HepG2 (cell line): ENCODE measurements around the gene ACBD7. TPM values are rescaled to one million over a fixed set of nuclear protein-coding genes. Genes with fewer than 3 reads are reported as not detected.
A peak's percentile ranks its signal among the peaks of the same experiment; 100 is the strongest.

ENCODE experiments used
- EED ChIP-seq: sonication (generic); formaldehyde crosslinking; IDR thresholded peaks from 2 replicates; pipeline ENCODE4 v1.5.0; 2020; ENCODE audit warnings: mild to moderate bottlenecking, missing genetic modification reagents
- HMG20A ChIP-seq: IDR thresholded peaks from 2 replicates; pipeline ENCODE4 v1.6.1; 2016; ENCODE audit warnings: borderline replicate concordance
- KLF6 ChIP-seq: IDR thresholded peaks from 2 replicates; pipeline ENCODE4 v1.8.0; 2016; ENCODE audit warnings: missing biosample characterization, missing genetic modification reagents
- MTF1 ChIP-seq: sonication (generic); formaldehyde crosslinking; IDR thresholded peaks from 2 replicates; pipeline ENCODE4 v1.5.0; 2020; ENCODE audit warnings: missing genetic modification reagents
- PCBP2 ChIP-seq: fragments of 200-400 bp; formaldehyde crosslinking; optimal IDR thresholded peaks from 2 replicates; pipeline ENCODE3; 2018; ENCODE audit warnings: low read length, low read depth; ENCODE audit not compliant: poor library complexity, severe bottlenecking
- TARDBP ChIP-seq: sonication (generic); formaldehyde crosslinking; IDR thresholded peaks from 2 replicates; pipeline ENCODE4 v1.8.0; 2022; ENCODE audit warnings: mild to moderate bottlenecking, missing genetic modification reagents
- ZBTB20 ChIP-seq: sonication (generic); formaldehyde crosslinking; IDR thresholded peaks from 2 replicates; pipeline ENCODE4 v1.8.1; 2023; ENCODE audit warnings: missing genetic modification reagents, low read depth, mild to moderate bottlenecking, borderline replicate concordance
- ZFAT ChIP-seq: sonication (generic); formaldehyde crosslinking; conservative IDR thresholded peaks from 2 replicates; pipeline ENCODE4 v1.8.1; 2023; ENCODE audit warnings: missing genetic modification reagents, inconsistent platforms
- ZNF253 ChIP-seq: sonication (generic); formaldehyde crosslinking; IDR thresholded peaks from 2 replicates; pipeline ENCODE4 v1.8.0; 2022; ENCODE audit warnings: mild to moderate bottlenecking, missing genetic modification reagents, borderline replicate concordance
- ZNF350 ChIP-seq: sonication (generic); formaldehyde crosslinking; IDR thresholded peaks from 2 replicates; pipeline ENCODE4 v1.4.0; 2020; ENCODE audit warnings: mild to moderate bottlenecking, low read depth, missing genetic modification reagents, borderline replicate concordance
- ZNF589 ChIP-seq: sonication (generic); formaldehyde crosslinking; conservative IDR thresholded peaks from 2 replicates; pipeline ENCODE4 v1.8.0; 2022; ENCODE audit warnings: mild to moderate bottlenecking, moderate library complexity, missing genetic modification reagents
- polyA plus RNA-seq, 8 experiments: library from polyadenylated mRNA; depleted of rRNA in 3 of 8; stranded (reverse) in 7 of 8; unstranded in 1 of 8; fragments of >200 nt; fragmentation: Illumina TruSeq in 4 of 8; extraction: Trizol in 4 of 8; gene quantifications; 2 replicates each; pipeline versions ENCODE4 v1.2.1 to v1.2.3, GENCODE V29; 2011 to 2016; ENCODE audit warnings: low read depth in 4 of 8, missing spikeins in 1 of 8, mixed read lengths in 1 of 8; ENCODE audit not compliant: insufficient read depth in 1 of 8
- total RNA-seq, 5 experiments: library from RNA; depleted of rRNA; stranded (reverse); fragments of >200 nt; fragmentation: Illumina TruSeq; extraction: Trizol; gene quantifications; 2 replicates each; pipeline ENCODE4 v1.2.3, GENCODE V29; 2016; ENCODE audit warnings: low read depth in 1 of 5
- TF ChIP-seq, protein P1 (sequence below): sonication (generic); formaldehyde crosslinking; IDR thresholded peaks from 2 replicates; pipeline ENCODE4 v1.5.1; 2020; ENCODE audit warnings: mild to moderate bottlenecking, missing genetic modification reagents, borderline replicate concordance
- TF ChIP-seq, protein P2 (sequence below): sonication (generic); formaldehyde crosslinking; IDR thresholded peaks from 2 replicates; pipeline ENCODE4 v1.5.0; 2020; ENCODE audit warnings: mild to moderate bottlenecking, missing genetic modification reagents, moderate library complexity
- TF ChIP-seq, protein P3 (sequence below): IDR thresholded peaks from 2 replicates; pipeline ENCODE4 v1.6.1; 2012; ENCODE audit warnings: low read length, improper control_type of control experiment
- TF ChIP-seq, protein P4 (sequence below): sonication (generic); formaldehyde crosslinking; IDR thresholded peaks from 2 replicates; pipeline ENCODE4 v1.5.0; 2020; ENCODE audit warnings: mild to moderate bottlenecking, missing genetic modification reagents

The ACBD7 gene
- total and polyA plus RNA-seq, 2 of the 13 experiments (the other 11 are each of a cell fraction or from before 2014, with no cell fraction given) = 1.4 to 2.6 TPM

DNA sequence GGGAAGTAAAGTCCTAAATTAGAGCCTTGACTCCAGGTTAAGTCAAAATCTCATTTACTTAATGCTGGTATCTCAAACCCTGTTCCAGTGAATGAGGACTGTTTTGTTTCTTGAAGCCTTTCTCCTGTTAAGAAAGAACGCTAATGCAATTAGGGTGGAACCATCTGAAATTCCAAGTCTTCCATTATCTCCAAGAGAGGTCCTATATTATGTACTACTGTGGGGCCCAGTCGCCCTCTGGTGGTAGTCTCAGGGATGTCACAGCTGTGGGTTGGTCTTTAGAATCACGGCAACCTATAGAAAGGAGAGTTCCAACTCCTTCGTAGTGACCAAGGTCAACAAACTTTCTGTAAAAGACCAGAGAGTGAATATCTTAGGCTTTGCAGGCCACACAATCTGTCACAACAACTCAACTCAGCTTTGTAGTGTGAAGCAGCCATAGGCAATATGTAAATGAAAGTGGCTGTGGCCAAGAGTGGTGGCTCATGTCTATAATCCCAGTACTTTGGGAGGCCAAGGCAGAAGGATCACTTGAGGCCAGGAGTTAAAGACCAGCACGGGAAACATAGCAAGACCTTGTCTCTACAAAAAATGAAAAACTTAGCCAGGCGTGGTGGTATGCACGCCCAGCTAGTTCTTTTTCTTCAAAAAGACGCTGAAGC lies 17.9 kb upstream of the ACBD7 start (continued):
- TF ChIP-seq, protein P1, sequence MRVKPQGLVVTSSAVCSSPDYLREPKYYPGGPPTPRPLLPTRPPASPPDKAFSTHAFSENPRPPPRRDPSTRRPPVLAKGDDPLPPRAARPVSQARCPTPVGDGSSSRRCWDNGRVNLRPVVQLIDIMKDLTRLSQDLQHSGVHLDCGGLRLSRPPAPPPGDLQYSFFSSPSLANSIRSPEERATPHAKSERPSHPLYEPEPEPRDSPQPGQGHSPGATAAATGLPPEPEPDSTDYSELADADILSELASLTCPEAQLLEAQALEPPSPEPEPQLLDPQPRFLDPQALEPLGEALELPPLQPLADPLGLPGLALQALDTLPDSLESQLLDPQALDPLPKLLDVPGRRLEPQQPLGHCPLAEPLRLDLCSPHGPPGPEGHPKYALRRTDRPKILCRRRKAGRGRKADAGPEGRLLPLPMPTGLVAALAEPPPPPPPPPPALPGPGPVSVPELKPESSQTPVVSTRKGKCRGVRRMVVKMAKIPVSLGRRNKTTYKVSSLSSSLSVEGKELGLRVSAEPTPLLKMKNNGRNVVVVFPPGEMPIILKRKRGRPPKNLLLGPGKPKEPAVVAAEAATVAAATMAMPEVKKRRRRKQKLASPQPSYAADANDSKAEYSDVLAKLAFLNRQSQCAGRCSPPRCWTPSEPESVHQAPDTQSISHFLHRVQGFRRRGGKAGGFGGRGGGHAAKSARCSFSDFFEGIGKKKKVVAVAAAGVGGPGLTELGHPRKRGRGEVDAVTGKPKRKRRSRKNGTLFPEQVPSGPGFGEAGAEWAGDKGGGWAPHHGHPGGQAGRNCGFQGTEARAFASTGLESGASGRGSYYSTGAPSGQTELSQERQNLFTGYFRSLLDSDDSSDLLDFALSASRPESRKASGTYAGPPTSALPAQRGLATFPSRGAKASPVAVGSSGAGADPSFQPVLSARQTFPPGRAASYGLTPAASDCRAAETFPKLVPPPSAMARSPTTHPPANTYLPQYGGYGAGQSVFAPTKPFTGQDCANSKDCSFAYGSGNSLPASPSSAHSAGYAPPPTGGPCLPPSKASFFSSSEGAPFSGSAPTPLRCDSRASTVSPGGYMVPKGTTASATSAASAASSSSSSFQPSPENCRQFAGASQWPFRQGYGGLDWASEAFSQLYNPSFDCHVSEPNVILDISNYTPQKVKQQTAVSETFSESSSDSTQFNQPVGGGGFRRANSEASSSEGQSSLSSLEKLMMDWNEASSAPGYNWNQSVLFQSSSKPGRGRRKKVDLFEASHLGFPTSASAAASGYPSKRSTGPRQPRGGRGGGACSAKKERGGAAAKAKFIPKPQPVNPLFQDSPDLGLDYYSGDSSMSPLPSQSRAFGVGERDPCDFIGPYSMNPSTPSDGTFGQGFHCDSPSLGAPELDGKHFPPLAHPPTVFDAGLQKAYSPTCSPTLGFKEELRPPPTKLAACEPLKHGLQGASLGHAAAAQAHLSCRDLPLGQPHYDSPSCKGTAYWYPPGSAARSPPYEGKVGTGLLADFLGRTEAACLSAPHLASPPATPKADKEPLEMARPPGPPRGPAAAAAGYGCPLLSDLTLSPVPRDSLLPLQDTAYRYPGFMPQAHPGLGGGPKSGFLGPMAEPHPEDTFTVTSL (CRISPR knock-in tag) = no peak
- TF ChIP-seq, protein P2, sequence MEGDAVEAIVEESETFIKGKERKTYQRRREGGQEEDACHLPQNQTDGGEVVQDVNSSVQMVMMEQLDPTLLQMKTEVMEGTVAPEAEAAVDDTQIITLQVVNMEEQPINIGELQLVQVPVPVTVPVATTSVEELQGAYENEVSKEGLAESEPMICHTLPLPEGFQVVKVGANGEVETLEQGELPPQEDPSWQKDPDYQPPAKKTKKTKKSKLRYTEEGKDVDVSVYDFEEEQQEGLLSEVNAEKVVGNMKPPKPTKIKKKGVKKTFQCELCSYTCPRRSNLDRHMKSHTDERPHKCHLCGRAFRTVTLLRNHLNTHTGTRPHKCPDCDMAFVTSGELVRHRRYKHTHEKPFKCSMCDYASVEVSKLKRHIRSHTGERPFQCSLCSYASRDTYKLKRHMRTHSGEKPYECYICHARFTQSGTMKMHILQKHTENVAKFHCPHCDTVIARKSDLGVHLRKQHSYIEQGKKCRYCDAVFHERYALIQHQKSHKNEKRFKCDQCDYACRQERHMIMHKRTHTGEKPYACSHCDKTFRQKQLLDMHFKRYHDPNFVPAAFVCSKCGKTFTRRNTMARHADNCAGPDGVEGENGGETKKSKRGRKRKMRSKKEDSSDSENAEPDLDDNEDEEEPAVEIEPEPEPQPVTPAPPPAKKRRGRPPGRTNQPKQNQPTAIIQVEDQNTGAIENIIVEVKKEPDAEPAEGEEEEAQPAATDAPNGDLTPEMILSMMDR (CRISPR knock-in tag) = peak; percentile 88
- TF ChIP-seq, protein P3, sequence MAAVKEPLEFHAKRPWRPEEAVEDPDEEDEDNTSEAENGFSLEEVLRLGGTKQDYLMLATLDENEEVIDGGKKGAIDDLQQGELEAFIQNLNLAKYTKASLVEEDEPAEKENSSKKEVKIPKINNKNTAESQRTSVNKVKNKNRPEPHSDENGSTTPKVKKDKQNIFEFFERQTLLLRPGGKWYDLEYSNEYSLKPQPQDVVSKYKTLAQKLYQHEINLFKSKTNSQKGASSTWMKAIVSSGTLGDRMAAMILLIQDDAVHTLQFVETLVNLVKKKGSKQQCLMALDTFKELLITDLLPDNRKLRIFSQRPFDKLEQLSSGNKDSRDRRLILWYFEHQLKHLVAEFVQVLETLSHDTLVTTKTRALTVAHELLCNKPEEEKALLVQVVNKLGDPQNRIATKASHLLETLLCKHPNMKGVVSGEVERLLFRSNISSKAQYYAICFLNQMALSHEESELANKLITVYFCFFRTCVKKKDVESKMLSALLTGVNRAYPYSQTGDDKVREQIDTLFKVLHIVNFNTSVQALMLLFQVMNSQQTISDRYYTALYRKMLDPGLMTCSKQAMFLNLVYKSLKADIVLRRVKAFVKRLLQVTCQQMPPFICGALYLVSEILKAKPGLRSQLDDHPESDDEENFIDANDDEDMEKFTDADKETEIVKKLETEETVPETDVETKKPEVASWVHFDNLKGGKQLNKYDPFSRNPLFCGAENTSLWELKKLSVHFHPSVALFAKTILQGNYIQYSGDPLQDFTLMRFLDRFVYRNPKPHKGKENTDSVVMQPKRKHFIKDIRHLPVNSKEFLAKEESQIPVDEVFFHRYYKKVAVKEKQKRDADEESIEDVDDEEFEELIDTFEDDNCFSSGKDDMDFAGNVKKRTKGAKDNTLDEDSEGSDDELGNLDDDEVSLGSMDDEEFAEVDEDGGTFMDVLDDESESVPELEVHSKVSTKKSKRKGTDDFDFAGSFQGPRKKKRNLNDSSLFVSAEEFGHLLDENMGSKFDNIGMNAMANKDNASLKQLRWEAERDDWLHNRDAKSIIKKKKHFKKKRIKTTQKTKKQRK = no peak
- TF ChIP-seq ZFAT (CRISPR knock-in tag) = no peak
- TF ChIP-seq MTF1 (CRISPR knock-in tag) = no peak
- no peak for TF ChIP-seq ZBTB20 (CRISPR knock-in tag)
- TF ChIP-seq EED = no peak
- TF ChIP-seq PCBP2 = no peak
- no peak for TF ChIP-seq ZNF589 (CRISPR knock-in tag)
- TF ChIP-seq HMG20A (CRISPR knock-in tag) = no peak
- TF ChIP-seq ZNF253 = no peak
- no peak for TF ChIP-seq ZNF350
- no peak for TF ChIP-seq KLF6 (CRISPR knock-in tag)
- no peak for TF ChIP-seq TARDBP (CRISPR knock-in tag)
- TF ChIP-seq, protein P4, sequence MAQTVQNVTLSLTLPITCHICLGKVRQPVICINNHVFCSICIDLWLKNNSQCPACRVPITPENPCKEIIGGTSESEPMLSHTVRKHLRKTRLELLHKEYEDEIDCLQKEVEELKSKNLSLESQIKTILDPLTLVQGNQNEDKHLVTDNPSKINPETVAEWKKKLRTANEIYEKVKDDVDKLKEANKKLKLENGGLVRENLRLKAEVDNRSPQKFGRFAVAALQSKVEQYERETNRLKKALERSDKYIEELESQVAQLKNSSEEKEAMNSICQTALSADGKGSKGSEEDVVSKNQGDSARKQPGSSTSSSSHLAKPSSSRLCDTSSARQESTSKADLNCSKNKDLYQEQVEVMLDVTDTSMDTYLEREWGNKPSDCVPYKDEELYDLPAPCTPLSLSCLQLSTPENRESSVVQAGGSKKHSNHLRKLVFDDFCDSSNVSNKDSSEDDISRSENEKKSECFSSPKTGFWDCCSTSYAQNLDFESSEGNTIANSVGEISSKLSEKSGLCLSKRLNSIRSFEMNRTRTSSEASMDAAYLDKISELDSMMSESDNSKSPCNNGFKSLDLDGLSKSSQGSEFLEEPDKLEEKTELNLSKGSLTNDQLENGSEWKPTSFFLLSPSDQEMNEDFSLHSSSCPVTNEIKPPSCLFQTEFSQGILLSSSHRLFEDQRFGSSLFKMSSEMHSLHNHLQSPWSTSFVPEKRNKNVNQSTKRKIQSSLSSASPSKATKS (CRISPR knock-in tag) = no peak
